HAP-1 (cell line): ENCODE results near the gene COL4A1.

Source experiments
- DNase-seq, 2 experiments: peaks; one replicate each; pipeline ENCODE4 v3.0.0-alpha.2; 2016 to 2020; ENCODE audit warnings: low spot score in 2 of 2
- H3K27me3 ChIP-seq: fragments of 250-450 bp; sonication (Bioruptor Pico); 2 replicates; pipeline ENCODE4 v1.5.1; 2020; ENCODE audit warnings: low read depth, mild to moderate bottlenecking, moderate library complexity
- H3K36me3 ChIP-seq: fragments of 250-450 bp; sonication (Bioruptor Pico); replicated peaks from 2 replicates; pipeline ENCODE4 v1.5.1; 2020; ENCODE audit warnings: mild to moderate bottlenecking
- H3K4me1 ChIP-seq: fragments of 250-450 bp; sonication (Bioruptor Pico); 2 replicates; pipeline ENCODE4 v1.5.1; 2020; ENCODE audit warnings: mild to moderate bottlenecking
- H3K4me3 ChIP-seq: fragments of 250-450 bp; sonication (Bioruptor Pico); 2 replicates; pipeline ENCODE4 v1.5.1; 2020; ENCODE audit warnings: mild to moderate bottlenecking, moderate library complexity
- H3K9me3 ChIP-seq: fragments of 250-450 bp; sonication (Bioruptor Pico); 2 replicates; pipeline ENCODE4 v1.5.1; 2020; ENCODE audit warnings: mild to moderate bottlenecking, moderate library complexity
- in situ Hi-C: fragments of 300-500 bp; cut with MboI; formaldehyde crosslinking; loops from 3 replicates; pipeline ENCODE4 v1.14.3; 2020; ENCODE audit warnings: low sequenced_read_pairs, inconsistent platforms, mixed read lengths

COL4A1 gene

DNA sequence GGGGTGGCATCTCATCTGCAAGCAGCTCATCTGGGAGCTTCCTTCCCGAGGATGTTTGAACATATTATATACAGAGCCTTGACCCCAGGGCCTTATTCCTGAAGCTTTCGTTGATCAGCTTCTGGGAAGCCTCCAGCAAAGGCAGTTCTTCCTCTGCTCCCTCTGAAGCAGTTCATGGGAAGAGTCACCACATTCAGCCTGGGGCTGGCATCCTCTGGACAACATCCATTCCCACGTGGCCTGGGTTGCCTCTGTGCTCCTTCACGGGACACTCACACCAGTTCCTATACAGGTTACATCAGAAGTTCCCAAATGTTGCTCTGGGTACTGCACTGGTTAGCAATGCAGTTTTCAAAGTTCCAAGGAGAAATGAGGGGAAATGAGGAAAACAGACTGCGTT is 29.7 kb upstream of the COL4A1 start:
- in situ Hi-C loops, result no loop called here
- H3K27me3 ChIP-seq, result peaks cover 3% of the 10 kb centered on the region; the same call in 1 of the 2 replicates
- no peaks in the 10 kb centered on the region for H3K36me3 ChIP-seq
- no peaks in the 10 kb centered on the region for H3K9me3 ChIP-seq
- H3K4me1 ChIP-seq, result no peaks in the 10 kb centered on the region
- no peak overlapping the region for H3K4me3 ChIP-seq
- DNase-seq, result no peak

DNA sequence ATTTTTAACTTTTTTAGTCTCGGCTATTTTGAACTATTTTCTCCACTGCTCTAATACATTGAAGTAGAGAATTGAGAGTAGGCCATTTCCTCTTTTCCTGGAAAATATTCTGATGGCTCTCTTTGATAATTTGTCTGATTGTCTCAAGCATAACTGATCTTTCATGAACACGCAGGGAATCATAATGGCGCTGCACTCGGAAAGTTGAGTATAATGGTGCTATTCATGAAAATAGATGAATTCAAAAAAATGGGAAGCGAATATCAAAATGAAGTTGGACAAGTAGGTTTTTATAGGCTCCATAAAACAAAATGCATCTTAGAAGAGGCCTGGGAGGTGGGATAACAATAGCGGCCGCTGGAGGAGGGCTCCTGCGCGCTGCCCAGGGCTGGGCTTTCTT is 29.2 kb upstream of the COL4A1 start:
- in situ Hi-C loops, result no loop called here
- no peaks in the 10 kb centered on the region for H3K9me3 ChIP-seq
- DNase-seq, result no peak
- H3K4me3 ChIP-seq, result no peak overlapping the region
- no peaks in the 10 kb centered on the region for H3K36me3 ChIP-seq
- no peaks in the 10 kb centered on the region for H3K4me1 ChIP-seq
- peaks cover 3% of the 10 kb centered on the region; the same call in 1 of the 2 replicates for H3K27me3 ChIP-seq

DNA sequence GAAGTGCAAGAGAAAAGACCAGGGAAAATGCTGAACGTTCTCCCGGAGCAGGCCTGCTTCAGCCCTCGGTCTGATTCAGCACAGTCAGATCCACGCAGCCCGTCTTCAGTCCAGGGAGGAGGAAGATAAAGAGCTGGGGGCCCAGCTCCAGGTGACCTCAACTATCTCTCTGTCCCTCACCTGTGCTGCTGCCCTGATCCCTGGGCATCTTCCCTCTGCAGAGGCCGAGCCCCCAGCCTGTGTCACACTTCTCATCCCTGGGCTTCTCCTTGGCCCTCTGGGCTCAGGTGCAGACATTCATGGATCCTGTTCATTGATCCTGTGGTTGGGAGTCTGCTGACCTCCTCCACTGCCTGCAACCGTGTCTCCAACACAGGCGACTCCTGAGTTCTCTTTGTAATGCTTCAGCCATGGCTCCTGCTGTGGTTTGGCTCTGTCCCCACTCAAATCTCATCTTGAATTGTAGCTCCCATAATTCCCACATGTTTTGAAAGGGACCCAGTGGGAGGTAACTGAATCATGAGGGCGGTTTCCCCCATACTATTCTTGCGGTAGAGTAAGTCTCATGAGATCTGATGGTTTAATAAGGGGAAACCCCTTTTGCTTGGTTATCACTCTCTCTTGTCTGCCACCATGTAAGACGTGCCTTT is 28.0 kb upstream of the COL4A1 start:
- no peak for DNase-seq
- no peaks in the 10 kb centered on the region for H3K36me3 ChIP-seq
- H3K4me3 ChIP-seq, result no peak overlapping the region
- in situ Hi-C loops, result no loop called here
- H3K9me3 ChIP-seq, result no peaks in the 10 kb centered on the region
- H3K27me3 ChIP-seq, result no peaks in the 10 kb centered on the region
- no peaks in the 10 kb centered on the region for H3K4me1 ChIP-seq

- in situ Hi-C loops, result no loop called here
- DNase-seq, result no peak
- Histone ChIP-seq H3K4me3 (no peak overlapping the region), H3K27me3 (no peaks in the 10 kb centered on the region), H3K4me1 (no peaks in the 10 kb centered on the region), H3K36me3 (no peaks in the 10 kb centered on the region), H3K9me3 (no peaks in the 10 kb centered on the region)
These were observed 27.3 kb upstream of the COL4A1 start for GRCh38 chr13:110334256-110334655.

DNA sequence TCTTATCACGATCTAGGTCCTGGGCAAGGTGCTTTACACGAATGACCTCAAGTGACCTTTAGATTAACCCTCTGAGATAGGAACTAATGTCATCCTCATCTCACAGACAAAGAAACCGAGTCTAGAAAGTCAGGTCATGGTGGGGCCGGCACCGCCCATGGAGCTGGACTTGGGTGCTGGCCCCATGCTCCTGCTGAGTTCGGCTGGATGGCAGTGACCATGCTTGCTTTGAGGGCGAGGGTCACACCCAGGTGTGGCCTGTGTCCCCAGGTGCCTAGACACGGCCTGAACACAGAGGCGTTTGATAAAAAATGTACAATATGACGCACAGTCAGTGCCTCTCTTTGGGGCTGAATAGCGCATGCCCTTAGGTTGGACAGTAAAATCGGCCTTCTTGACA is 26.9 kb upstream of the COL4A1 start:
- Histone ChIP-seq H3K27me3 (no peaks in the 10 kb centered on the region), H3K4me1 (no peaks in the 10 kb centered on the region), H3K4me3 (no peak overlapping the region), H3K9me3 (no peaks in the 10 kb centered on the region), H3K36me3 (no peaks in the 10 kb centered on the region)
- no peak for DNase-seq
- in situ Hi-C loops, result no loop called here

GRCh38 chr13:110332750-110333149 is 25.8 kb upstream of the COL4A1 start:
- no peak overlapping the region for H3K4me3 ChIP-seq
- H3K4me1 ChIP-seq, result no peaks in the 10 kb centered on the region
- in situ Hi-C loops, result no loop called here
- H3K36me3 ChIP-seq, result no peaks in the 10 kb centered on the region
- H3K9me3 ChIP-seq, result no peaks in the 10 kb centered on the region
- H3K27me3 ChIP-seq, result no peaks in the 10 kb centered on the region
- no peak for DNase-seq

- in situ Hi-C loops, result no loop called here
- no peaks in the 10 kb centered on the region for H3K36me3 ChIP-seq
- H3K27me3 ChIP-seq, result no peaks in the 10 kb centered on the region
- H3K9me3 ChIP-seq, result no peaks in the 10 kb centered on the region
- DNase-seq, result no peak
- no peaks in the 10 kb centered on the region for H3K4me1 ChIP-seq
- H3K4me3 ChIP-seq, result no peak overlapping the region
These were observed 24.4 kb upstream of the COL4A1 start for GRCh38 chr13:110331362-110331761.

- in situ Hi-C loops, result no loop called here
- Histone ChIP-seq H3K9me3 (no peaks in the 10 kb centered on the region), H3K36me3 (no peaks in the 10 kb centered on the region), H3K27me3 (no peaks in the 10 kb centered on the region), H3K4me3 (no peak overlapping the region), H3K4me1 (no peaks in the 10 kb centered on the region)
- DNase-seq, result no peak
These were observed 23.6 kb upstream of the COL4A1 start for GRCh38 chr13:110330491-110331011.

GRCh38 chr13:110329798-110330461 is 23.0 kb upstream of the COL4A1 start:
- Histone ChIP-seq H3K4me3 (no peak overlapping the region), H3K4me1 (no peaks in the 10 kb centered on the region), H3K27me3 (no peaks in the 10 kb centered on the region), H3K36me3 (no peaks in the 10 kb centered on the region), H3K9me3 (no peaks in the 10 kb centered on the region)
- DNase-seq, result no peak
- in situ Hi-C loops, result no loop called here

GRCh38 chr13:110329258-110329657 is 22.3 kb upstream of the COL4A1 start:
- Histone ChIP-seq H3K27me3 (no peaks in the 10 kb centered on the region), H3K4me3 (no peak overlapping the region), H3K4me1 (no peaks in the 10 kb centered on the region), H3K36me3 (no peaks in the 10 kb centered on the region), H3K9me3 (no peaks in the 10 kb centered on the region)
- in situ Hi-C loops, result no loop called here
- DNase-seq, result no peak

- H3K27me3 ChIP-seq, result no peaks in the 10 kb centered on the region
- in situ Hi-C loops, result no loop called here
These were observed 21.6 kb upstream of the COL4A1 start for GRCh38 chr13:110328573-110328972.

GRCh38 chr13:110327051-110327721 is 20.2 kb upstream of the COL4A1 start:
- DNase-seq, result no peak
- Histone ChIP-seq H3K36me3 (no peaks in the 10 kb centered on the region), H3K9me3 (no peaks in the 10 kb centered on the region), H3K4me3 (no peak overlapping the region), H3K27me3 (no peaks in the 10 kb centered on the region), H3K4me1 (no peaks in the 10 kb centered on the region)
- in situ Hi-C loops, result no loop called here

More at GRCh38 chr13:110328573-110328972, 21.6 kb upstream of the COL4A1 start:
- Histone ChIP-seq H3K4me1 (no peaks in the 10 kb centered on the region), H3K36me3 (no peaks in the 10 kb centered on the region), H3K4me3 (no peak overlapping the region), H3K9me3 (no peaks in the 10 kb centered on the region)
- no peak for DNase-seq

GRCh38 chr13:110326263-110326904 is 19.4 kb upstream of the COL4A1 start:
- H3K36me3 ChIP-seq, result no peaks in the 10 kb centered on the region
- no peaks in the 10 kb centered on the region for H3K27me3 ChIP-seq
- H3K4me1 ChIP-seq, result no peaks in the 10 kb centered on the region
- no peak overlapping the region for H3K4me3 ChIP-seq
- no peak for DNase-seq
- in situ Hi-C loops, result no loop called here
- no peaks in the 10 kb centered on the region for H3K9me3 ChIP-seq
